HepG2 (cell line): ENCODE data around the gene ZNRF3. TPM values are rescaled to one million over a fixed set of nuclear protein-coding genes. Genes with fewer than 3 reads are reported as not detected.
A peak's percentile ranks its signal among the peaks of the same experiment; 100 is the strongest.

Source experiments
- FOXP1 ChIP-seq, 2 experiments: fragments of 450-650 bp in 1 of 2; IDR thresholded peaks; 2 replicates each; pipeline ENCODE4 v1.6.1; 2017 to 2018; ENCODE audit warnings: antibody characterized with exemption in 1 of 2
- IKZF4 ChIP-seq: sonication (generic); formaldehyde crosslinking; IDR thresholded peaks from 2 replicates; pipeline ENCODE4 v1.5.1; 2020; ENCODE audit warnings: borderline replicate concordance, mild to moderate bottlenecking, low read depth, missing genetic modification reagents; ENCODE audit errors: not compliant biosample characterization
- ISL2 ChIP-seq: sonication (generic); formaldehyde crosslinking; IDR thresholded peaks from 2 replicates; pipeline ENCODE4 v1.5.0; 2020; ENCODE audit warnings: missing genetic modification reagents
- MAFK ChIP-seq, 2 experiments: IDR thresholded peaks in 1 of 2; conservative IDR thresholded peaks in 1 of 2; 2 replicates each; pipeline ENCODE4 v1.6.1; 2011; ENCODE audit warnings: improper control_type of control experiment in 2 of 2, low read length in 2 of 2
- RXRB ChIP-seq: IDR thresholded peaks from 2 replicates; pipeline ENCODE4 v1.6.1; 2016; ENCODE audit warnings: borderline replicate concordance, missing genetic modification reagents, missing compliant biosample characterization
- SNRNP70 ChIP-seq: fragments of 200-400 bp; formaldehyde crosslinking; IDR thresholded peaks from 2 replicates; pipeline ENCODE4 v1.6.1; 2017; ENCODE audit warnings: mild to moderate bottlenecking, low read depth, low read length, moderate library complexity
- ZNF652 ChIP-seq: IDR thresholded peaks from 2 replicates; pipeline ENCODE4 v1.6.1; 2016; ENCODE audit warnings: low read depth, borderline replicate concordance
- ZNF773 ChIP-seq: sonication (generic); formaldehyde crosslinking; IDR thresholded peaks from 2 replicates; pipeline ENCODE4 v1.4.0; 2020; ENCODE audit warnings: missing genetic modification reagents, borderline replicate concordance
- polyA plus RNA-seq, 8 experiments: library from polyadenylated mRNA; depleted of rRNA in 3 of 8; stranded (reverse) in 7 of 8; unstranded in 1 of 8; fragments of >200 nt; fragmentation: Illumina TruSeq in 4 of 8; extraction: Trizol in 4 of 8; gene quantifications; 2 replicates each; pipeline versions ENCODE4 v1.2.1 to v1.2.3, GENCODE V29; 2011 to 2016; ENCODE audit warnings: low read depth in 4 of 8, missing spikeins in 1 of 8, mixed read lengths in 1 of 8; ENCODE audit not compliant: insufficient read depth in 1 of 8
- total RNA-seq, 5 experiments: library from RNA; depleted of rRNA; stranded (reverse); fragments of >200 nt; fragmentation: Illumina TruSeq; extraction: Trizol; gene quantifications; 2 replicates each; pipeline ENCODE4 v1.2.3, GENCODE V29; 2016; ENCODE audit warnings: low read depth in 1 of 5
- TF ChIP-seq, protein P1 (sequence below): IDR thresholded peaks from 2 replicates; pipeline ENCODE4 v1.6.1; 2016; ENCODE audit warnings: missing biosample characterization, missing genetic modification reagents, low read depth
- TF ChIP-seq, protein P2 (sequence below): IDR thresholded peaks from 2 replicates; pipeline ENCODE4 v1.6.1; 2016; ENCODE audit warnings: low read depth, borderline replicate concordance
- TF ChIP-seq, protein P3 (sequence below): fragments of 450-650 bp; IDR thresholded peaks from 2 replicates; pipeline ENCODE4 v1.6.1; 2017
- TF ChIP-seq, protein P4 (sequence below): sonication (generic); formaldehyde crosslinking; IDR thresholded peaks from 2 replicates; pipeline ENCODE4 v1.4.0; 2020; ENCODE audit warnings: missing genetic modification reagents
- TF ChIP-seq, protein P5 (sequence below): IDR thresholded peaks from 2 replicates; pipeline ENCODE4 v1.6.1; 2016; ENCODE audit warnings: missing compliant biosample characterization, missing genetic modification reagents, borderline replicate concordance

The ZNRF3 gene
- total and polyA plus RNA-seq, 2 of the 13 experiments (the other 11 are each of a cell fraction or from before 2014, with no cell fraction given): 20.3 to 36.7 TPM

DNA sequence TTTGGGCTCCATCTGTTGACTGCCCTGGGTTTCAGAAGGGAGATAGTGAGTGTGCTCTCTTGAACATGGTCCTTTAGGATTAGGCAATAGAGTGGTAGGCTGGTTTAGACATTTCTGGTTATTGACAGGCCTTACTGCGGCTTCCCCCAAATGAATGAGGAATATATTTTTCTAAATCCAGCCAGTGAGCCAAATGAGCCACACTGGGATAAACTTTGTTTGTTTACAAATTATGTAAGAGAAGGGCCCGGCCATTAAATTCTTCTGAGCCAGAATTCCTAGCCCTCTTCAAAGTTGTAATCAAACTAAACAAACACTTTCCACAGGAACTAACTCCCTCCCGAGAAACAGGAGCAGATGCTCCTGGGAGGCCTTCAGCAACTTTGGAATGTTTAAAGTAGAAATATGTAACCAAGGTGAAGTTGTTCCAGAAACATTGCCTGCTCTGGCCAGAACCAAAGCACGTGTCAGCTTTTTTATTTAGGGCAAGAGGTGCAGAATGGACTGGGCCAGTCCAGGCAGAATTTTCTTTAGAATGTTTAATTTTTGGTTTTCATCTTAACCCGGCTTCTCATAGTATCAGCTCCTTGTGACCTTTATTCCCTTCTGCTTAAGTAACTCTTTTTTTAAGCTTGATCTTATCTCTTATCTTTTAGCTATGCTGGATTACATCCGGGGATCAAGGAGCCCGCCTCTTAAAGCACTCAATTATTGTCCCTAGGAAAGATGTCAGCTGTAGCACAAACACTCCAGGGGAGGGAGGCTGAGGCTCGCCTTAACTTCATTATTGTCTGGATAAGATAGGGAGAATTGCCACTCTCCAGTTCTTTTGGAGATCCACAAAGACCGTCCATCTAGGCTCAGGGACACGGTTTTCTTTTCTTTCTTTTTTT lies 28.7 kb downstream of the ZNRF3 start (continued):
- TF ChIP-seq IKZF4 (CRISPR knock-in tag) (no peak), ZNF652 (CRISPR knock-in tag) (no peak), SNRNP70 (no peak), ZNF773 (CRISPR knock-in tag) (no peak), ISL2 (CRISPR knock-in tag) (peak; percentile 82), FOXP1 (IDR thresholded peaks at IDR 0.05) (no peak), FOXP1 (CRISPR knock-in tag; IDR thresholded peaks at IDR 0.05) (peak; percentile 82), MAFK (conservative IDR thresholded peaks at IDR 0.05 in 1 of 2, IDR thresholded peaks at IDR 0.05 in 1 of 2; ENCODE audit: low read length in 2 of 2) (peak in 1 of 2 experiments; percentile 32; a peak in 1 of 4 replicates), RXRB (CRISPR knock-in tag) (peak; percentile 62; the same call in 1 of the 2 replicates)
- TF ChIP-seq, protein P1, sequence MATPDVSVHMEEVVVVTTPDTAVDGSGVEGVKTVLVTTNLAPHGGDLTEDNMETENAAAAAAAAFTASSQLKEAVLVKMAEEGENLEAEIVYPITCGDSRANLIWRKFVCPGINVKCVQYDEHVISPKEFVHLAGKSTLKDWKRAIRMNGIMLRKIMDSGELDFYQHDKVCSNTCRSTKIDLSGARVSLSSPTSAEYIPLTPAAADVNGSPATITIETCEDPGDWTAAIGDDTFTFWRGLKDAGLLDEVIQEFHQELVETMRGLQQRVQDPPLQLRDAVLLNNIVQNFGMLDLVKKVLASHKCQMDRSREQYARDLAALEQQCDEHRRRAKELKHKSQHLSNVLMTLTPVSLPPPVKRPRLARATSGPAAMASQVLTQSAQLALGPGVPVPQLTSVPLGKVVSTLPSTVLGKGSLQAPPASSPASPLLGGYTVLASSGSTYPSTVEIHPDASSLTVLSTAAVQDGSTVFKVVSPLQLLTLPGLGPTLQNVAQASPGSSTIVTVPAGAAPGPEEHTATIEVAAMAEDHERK (CRISPR knock-in tag): no peak
- TF ChIP-seq, protein P2, sequence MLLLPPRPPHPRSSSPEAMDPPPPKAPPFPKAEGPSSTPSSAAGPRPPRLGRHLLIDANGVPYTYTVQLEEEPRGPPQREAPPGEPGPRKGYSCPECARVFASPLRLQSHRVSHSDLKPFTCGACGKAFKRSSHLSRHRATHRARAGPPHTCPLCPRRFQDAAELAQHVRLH (CRISPR knock-in tag): no peak
- TF ChIP-seq, protein P3, sequence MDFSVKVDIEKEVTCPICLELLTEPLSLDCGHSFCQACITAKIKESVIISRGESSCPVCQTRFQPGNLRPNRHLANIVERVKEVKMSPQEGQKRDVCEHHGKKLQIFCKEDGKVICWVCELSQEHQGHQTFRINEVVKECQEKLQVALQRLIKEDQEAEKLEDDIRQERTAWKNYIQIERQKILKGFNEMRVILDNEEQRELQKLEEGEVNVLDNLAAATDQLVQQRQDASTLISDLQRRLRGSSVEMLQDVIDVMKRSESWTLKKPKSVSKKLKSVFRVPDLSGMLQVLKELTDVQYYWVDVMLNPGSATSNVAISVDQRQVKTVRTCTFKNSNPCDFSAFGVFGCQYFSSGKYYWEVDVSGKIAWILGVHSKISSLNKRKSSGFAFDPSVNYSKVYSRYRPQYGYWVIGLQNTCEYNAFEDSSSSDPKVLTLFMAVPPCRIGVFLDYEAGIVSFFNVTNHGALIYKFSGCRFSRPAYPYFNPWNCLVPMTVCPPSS: no peak
- TF ChIP-seq, protein P4, sequence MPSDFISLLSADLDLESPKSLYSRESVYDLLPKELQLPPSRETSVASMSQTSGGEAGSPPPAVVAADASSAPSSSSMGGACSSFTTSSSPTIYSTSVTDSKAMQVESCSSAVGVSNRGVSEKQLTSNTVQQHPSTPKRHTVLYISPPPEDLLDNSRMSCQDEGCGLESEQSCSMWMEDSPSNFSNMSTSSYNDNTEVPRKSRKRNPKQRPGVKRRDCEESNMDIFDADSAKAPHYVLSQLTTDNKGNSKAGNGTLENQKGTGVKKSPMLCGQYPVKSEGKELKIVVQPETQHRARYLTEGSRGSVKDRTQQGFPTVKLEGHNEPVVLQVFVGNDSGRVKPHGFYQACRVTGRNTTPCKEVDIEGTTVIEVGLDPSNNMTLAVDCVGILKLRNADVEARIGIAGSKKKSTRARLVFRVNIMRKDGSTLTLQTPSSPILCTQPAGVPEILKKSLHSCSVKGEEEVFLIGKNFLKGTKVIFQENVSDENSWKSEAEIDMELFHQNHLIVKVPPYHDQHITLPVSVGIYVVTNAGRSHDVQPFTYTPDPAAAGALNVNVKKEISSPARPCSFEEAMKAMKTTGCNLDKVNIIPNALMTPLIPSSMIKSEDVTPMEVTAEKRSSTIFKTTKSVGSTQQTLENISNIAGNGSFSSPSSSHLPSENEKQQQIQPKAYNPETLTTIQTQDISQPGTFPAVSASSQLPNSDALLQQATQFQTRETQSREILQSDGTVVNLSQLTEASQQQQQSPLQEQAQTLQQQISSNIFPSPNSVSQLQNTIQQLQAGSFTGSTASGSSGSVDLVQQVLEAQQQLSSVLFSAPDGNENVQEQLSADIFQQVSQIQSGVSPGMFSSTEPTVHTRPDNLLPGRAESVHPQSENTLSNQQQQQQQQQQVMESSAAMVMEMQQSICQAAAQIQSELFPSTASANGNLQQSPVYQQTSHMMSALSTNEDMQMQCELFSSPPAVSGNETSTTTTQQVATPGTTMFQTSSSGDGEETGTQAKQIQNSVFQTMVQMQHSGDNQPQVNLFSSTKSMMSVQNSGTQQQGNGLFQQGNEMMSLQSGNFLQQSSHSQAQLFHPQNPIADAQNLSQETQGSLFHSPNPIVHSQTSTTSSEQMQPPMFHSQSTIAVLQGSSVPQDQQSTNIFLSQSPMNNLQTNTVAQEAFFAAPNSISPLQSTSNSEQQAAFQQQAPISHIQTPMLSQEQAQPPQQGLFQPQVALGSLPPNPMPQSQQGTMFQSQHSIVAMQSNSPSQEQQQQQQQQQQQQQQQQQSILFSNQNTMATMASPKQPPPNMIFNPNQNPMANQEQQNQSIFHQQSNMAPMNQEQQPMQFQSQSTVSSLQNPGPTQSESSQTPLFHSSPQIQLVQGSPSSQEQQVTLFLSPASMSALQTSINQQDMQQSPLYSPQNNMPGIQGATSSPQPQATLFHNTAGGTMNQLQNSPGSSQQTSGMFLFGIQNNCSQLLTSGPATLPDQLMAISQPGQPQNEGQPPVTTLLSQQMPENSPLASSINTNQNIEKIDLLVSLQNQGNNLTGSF (CRISPR knock-in tag): no peak
- TF ChIP-seq, protein P5, sequence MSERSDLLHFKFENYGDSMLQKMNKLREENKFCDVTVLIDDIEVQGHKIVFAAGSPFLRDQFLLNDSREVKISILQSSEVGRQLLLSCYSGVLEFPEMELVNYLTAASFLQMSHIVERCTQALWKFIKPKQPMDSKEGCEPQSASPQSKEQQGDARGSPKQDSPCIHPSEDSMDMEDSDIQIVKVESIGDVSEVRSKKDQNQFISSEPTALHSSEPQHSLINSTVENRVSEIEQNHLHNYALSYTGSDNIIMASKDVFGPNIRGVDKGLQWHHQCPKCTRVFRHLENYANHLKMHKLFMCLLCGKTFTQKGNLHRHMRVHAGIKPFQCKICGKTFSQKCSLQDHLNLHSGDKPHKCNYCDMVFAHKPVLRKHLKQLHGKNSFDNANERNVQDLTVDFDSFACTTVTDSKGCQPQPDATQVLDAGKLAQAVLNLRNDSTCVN (CRISPR knock-in tag): no peak
